Kasumi-1 (cell line): ENCODE measurements around the gene FAAP100.

Experiments used
- DNase-seq, 2 experiments: peaks; one replicate each; lab custom pipeline; 2025; lab: John Stamatoyannopoulos, UW

Gene FAAP100

GRCh38 chr17:81577278-81578000 is 25.3 kb upstream of the FAAP100 start:
- peak; percentile 20 to 35 for DNase-seq

- no peak for DNase-seq
These were observed 24.6 kb upstream of the FAAP100 start for GRCh38 chr17:81576621-81577277.

DNA sequence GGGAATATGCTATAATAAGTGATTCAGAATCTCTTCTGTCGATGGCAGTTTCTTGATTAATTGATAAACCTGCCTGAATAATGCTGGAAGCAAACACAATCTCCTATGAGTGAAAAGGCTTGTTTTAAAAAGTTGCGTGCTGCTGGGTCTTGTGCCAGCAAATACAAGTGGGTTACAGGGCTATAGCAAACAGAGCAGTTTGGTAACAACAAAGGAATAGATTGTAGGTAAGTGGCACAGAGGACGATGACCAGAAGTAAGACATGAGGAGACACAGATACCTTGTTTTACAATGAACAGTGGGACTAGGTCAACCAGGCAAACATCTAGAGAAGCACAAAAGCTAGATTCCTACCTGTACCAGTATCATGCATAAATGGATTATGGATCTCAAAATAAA is 23.7 kb upstream of the FAAP100 start:
- no peak for DNase-seq

DNA sequence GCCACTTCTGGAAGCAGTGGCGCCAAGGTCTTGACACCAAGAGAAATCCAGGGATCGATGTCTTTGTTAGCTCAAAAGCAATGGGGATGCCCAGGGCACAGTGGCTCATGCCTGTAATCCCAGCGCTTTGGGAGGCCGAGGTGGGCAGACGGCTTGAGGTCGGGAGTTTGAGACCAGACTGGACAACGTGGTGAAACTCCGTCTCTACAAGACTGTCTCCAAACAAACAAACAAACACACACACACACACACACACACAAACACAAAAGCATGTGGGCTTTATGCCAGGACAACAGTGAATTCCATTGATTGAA is 22.4 kb upstream of the FAAP100 start:
- DNase-seq, result no peak

DNA sequence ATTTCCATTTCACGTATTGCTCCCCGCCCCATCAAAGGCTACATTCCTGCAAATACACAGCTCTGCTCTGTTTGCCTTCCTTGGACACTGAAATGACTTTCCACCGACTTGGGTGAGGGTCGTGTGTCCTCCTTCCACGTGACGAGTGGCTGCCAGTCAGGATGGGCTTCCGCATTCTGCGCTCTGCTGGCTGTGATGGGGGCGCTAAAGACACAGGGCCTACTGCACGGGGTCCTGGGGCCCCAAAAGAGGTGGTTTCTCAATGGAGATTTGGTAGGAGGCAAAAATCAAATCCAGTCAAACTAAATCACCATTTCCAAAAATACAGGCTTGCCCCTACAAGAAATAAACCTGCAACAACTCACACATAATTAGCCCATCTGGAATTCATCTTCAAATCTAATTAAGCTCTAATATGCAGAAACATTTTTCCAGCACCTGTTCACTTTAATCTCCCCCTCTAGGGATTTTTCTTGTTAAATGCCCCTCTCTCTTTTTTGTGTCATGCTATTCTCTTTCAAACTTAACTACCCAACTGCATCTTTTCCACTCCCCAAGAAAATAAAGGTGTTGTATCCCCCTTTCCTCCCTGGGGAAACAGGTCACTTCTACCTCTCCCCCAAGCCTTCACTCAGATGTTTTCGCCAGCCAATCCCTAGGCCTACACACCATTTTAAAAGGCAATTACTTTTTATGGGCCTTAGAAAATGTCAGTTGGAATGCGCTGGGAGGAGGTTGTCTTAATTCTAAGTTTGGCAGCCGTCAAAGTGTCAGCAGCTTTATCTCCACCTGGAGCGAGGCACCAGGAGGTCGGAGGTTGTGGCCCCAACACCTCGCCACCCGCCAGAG is 21.9 kb upstream of the FAAP100 start:
- DNase-seq, result no peak

DNA sequence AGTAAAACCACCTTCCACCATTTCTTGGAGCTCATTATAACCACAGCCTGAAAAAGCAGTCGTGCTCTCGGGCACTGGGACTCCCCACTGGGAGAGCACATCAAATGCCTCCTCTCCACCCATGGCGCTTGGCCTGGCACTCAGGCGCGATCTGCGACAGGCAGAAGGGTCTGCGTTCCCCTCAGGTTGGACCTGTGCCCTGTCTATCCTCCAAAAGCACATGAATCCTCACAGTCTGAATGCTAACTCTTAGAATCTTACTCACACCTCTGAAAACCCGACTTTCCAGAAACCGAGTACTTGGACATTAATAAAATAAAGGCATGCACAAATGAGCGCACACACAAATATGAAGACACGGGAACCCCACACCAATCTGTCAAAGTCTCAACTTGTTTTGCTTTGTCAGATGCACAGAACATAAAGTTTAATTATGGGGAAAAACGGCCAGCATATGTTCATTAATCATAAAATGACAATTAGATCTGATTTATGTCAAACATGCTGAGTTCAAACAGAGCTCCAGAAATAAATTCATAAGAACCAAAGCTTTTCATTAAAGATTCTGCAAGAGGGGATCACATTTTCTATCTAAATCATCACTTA is 20.5 kb upstream of the FAAP100 start:
- DNase-seq, result no peak

DNA sequence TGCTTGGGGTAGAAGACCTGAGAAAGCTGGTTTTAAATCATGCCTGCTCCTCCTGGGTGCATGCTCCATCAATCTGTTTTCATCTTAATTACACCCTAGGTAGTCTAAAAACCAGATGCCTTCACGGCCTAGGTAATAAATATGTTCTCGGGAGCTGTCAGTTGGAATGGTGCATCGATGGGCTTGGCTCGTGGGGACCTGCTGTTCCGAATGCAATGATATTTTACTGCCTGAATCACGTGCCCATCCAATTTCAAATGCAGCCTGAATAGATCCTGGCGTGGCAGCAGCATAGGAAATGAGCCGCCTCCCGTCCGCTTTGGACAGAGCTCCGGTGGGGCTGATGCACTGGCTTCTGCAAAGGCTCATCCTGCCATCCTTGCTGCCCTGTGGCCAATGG is 18.8 kb upstream of the FAAP100 start:
- DNase-seq, result no peak

- DNase-seq, result no peak
These were observed 17.9 kb upstream of the FAAP100 start for GRCh38 chr17:81569986-81570514.

DNA sequence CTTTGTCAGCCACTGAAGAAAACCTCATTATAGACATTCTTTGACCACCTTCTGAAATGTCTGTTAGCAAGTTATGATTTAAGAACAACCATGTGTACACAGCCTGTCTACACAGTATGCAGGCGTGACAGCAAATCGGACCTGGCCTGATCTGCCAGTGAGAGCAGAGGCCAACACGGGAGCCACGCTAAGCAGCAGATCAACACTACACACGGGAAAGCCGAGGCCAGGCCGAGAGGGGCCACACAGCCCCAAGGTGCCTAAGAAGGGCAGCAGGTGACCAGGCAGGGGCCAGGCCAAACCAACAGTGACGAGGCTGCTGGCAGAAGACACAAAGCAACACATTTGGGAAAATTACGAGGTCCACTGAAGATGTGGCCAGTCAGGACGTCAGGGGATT is 16.3 kb upstream of the FAAP100 start:
- DNase-seq, result no peak

DNA sequence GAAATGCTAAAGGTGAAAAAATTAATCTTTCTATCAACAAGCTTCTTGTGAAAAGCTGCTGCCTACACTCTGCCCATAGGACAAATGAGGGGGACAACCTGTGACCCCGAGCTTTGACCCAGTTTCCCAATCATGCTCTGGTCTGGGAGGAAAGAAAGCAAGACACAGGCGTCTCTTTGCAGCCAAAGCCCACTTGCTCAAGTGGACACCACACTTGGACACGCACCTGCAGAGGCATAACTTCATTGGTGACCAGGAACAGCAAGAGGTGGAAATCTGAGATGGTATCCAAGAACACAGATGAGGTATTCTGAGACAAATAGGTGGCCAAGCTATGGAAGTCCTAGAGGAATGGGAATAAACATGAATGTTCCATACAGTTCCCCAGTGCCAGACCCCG is 15.0 kb upstream of the FAAP100 start:
- no peak for DNase-seq

DNA sequence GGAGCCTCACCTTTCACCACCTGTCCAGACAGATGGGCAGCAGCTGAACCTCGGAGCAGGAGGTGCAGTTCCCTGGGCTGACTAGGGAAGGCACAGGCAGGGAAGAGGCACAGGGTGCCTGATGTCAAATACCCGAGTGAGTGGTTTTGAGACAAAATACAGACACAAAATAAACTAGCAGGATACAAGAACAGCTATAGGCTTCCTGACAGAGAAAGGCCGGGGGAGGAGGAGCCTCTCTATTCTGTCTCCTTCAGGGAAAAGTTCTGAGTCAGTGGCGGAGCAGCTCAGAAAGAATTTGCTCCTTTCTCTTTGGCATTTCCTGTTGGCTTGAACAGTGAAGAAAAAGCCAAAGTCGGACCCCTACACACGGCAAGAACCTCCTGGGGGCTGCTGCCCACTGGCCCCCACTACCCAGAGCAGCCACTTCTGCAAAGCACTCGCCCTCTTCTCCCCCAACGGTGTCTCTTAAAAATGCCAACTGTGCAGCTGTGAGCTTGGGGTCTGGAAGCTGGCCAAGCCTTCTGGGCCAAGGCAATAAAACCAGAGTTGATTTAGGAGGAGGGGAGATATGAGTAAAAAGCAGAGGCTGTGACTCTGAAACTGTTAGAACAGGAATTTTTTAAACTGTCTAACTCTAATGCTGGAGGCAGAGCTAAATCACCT is 14.4 kb upstream of the FAAP100 start:
- peak; percentile 94 to 99 for DNase-seq

GRCh38 chr17:81565231-81565630 is 13.1 kb upstream of the FAAP100 start:
- DNase-seq, result no peak

- DNase-seq, result no peak
These were observed 12.6 kb upstream of the FAAP100 start for GRCh38 chr17:81564778-81565177.

- DNase-seq, result peak in 1 of 2 experiments; percentile 20
These were observed 11.9 kb upstream of the FAAP100 start for GRCh38 chr17:81563861-81564586.

- no peak for DNase-seq
These were observed 9.3 kb upstream of the FAAP100 start for GRCh38 chr17:81561494-81561885.

- DNase-seq, result no peak
These were observed 7.0 kb upstream of the FAAP100 start for GRCh38 chr17:81558941-81559806.

- DNase-seq, result no peak
These were observed 5.9 kb upstream of the FAAP100 start for GRCh38 chr17:81558115-81558468.

DNA sequence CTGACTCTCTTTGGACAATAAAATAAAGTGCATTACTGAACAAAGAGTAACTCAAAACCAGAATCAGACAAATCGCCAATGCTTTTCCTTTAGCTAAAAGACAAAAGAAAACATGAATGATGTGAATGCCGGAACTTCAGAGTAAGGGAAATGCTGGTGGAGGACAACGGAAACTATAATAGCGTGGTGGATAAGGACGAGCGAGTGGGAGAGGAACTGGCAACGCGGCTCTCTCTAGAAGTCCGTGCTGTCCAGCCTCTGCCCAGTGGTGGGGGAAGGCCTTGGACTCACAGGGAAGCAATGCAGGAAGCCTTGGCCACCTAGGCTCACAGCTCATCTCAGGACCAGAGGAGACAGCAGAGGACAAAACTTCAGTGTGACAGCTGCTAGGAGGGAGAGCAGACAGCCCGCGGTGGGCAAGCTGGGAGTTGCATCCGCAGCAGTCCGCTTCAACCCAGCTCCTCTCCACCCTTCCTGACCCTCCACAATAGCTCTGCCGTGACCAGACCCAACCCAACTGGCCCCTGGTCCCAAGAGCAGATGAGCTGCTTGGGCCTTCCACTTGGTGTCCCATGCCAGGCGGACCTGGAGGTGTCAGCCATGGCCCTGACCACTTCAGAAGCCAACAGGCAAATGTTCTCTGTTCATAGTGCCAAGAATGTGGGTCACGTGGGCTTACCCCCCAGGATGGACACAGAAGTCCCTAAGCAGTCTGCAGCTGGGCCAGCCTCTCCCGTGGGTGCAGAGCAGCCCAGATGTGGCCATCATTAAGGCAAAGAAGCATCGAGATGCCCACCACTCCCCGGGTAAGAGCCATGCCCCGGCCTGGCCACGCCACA is 5.3 kb upstream of the FAAP100 start:
- no peak for DNase-seq

DNA sequence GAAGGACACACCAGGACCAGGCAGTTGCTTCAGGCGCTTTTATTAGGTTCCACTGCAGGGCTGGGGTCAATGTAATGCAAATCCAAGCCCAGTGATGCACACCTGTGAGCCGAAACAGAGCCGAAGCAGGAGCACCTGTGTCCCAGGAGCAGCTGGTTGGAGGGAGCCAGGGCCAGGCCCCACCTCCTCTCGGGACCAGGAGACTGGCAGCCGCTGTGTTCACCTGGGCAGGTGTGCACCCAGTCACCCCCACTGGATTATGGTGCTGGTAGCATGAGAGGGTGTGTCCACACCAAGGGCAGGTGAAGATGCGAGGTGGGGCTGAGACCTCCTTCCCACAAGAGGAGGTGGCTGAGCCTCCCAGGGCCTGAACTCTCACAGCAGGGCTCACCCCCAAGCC is 4.7 kb upstream of the FAAP100 start:
- DNase-seq, result no peak
